D721Med (cell line): ENCODE measurements around the gene IL21R.

Experiments used
- DNase-seq: peaks from one replicate; pipeline ENCODE4 v3.0.0; 2011; ENCODE audit warnings: low spot score; ENCODE audit not compliant: insufficient read length
- FAIRE-seq: peaks from 2 replicates; lab custom pipeline; 2011; peaks lifted over from hg19 to GRCh38; lab: Jason Lieb, UNC
- TF ChIP-seq, protein P1 (sequence below): IDR thresholded peaks from 2 replicates; pipeline ENCODE4 v1.5.1; 2012; ENCODE audit warnings: mild to moderate bottlenecking, control low read depth; ENCODE audit not compliant: insufficient read depth; ENCODE audit errors: missing control alignments

Gene IL21R

DNA sequence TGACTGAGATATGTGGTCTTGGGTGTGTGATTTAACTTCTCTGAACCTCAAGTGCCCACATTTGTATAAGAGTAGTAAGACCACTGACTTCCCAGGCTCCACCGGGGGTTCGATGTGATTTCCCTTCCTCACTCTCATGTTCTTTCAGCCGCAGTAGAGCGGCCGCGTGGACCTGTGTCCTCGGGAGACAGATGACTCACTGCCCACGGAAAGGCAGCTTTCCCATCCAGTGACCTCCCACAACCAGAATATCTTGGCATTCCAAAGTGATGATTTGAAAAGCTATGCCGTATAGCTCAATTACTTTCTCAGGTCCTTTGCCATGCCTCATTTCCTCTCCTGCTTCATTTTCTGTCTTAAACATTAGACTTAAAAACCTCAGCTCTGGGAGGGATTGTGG, 73.6 kb downstream of the IL21R start:
- no peak for FAIRE-seq
- TF ChIP-seq, protein P1, sequence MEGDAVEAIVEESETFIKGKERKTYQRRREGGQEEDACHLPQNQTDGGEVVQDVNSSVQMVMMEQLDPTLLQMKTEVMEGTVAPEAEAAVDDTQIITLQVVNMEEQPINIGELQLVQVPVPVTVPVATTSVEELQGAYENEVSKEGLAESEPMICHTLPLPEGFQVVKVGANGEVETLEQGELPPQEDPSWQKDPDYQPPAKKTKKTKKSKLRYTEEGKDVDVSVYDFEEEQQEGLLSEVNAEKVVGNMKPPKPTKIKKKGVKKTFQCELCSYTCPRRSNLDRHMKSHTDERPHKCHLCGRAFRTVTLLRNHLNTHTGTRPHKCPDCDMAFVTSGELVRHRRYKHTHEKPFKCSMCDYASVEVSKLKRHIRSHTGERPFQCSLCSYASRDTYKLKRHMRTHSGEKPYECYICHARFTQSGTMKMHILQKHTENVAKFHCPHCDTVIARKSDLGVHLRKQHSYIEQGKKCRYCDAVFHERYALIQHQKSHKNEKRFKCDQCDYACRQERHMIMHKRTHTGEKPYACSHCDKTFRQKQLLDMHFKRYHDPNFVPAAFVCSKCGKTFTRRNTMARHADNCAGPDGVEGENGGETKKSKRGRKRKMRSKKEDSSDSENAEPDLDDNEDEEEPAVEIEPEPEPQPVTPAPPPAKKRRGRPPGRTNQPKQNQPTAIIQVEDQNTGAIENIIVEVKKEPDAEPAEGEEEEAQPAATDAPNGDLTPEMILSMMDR: no peak
- no peak for DNase-seq

DNA sequence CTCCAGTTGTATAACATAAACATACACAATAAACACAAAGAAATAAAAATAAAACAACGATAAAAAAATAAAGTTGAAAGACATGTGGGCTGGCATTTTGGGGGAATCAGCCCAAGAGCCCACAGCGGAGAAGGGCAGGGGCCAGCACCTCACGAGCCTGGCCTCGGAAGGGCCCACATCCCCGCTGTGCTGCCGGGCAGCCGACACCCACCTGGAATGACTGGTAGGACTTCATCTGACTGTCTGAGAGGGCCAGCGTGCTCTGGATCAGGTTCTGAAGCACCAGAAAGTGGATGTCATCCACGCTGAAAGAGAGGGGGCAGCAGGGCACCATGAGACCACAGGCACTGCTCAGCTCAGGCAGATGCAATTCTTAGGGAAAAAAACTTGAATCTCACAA, 74.3 kb downstream of the IL21R start:
- no peak for FAIRE-seq
- TF ChIP-seq, protein P1: no peak
- no peak for DNase-seq

DNA sequence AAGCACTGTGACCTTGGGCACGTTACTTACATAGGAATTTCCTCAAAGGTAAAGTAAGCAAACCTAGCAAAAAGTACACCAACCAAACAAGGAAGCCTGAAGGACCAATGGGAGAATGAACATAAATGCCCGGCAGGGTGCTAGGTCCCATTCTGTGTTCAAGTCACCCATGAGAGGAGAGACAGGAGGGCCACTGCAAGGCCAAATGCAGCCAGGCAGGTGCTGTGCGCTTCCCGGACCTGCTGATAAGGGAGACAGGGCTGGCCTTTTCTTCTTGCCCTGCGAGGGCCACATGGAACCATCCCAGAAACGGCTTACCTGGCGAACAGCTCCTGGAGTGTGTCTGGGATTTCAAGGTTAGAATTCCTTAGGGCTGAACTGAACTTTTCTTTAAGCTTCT, 78.8 kb downstream of the IL21R start:
- FAIRE-seq: no peak
- no peak for DNase-seq
- TF ChIP-seq, protein P1: no peak

DNA sequence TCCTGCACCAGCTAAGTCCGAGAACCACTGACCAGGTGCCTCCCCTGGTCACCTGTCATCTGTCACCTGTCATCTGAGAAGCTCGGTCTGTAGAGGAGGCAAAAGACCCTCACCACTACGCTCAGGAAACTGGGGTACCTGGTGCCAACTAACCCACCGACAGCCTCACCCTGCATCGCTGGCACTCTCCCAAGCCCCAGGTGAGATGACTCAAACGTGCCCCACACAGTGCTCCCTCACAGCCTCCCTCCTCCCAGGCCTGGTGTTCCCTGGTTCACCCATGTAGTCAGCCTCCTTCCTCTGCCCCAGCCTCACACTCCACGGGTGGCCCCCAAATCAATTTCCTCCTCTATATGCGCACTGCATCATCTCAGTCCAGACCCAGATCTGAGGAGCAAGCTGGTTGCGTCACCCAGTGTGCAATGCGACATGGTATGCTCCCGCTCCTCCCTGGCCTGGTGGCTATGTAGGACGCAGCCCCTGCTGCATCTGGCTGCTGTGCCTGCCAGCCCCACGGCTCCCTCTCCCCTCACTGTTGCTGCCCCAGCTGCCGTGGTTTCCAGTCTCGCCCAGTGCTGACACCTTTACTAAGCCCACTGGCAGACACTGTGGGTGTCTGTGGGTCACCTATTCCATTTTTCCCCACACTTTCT, 79.4 kb downstream of the IL21R start:
- DNase-seq: no peak
- no peak for FAIRE-seq
- TF ChIP-seq, protein P1: no peak

DNA sequence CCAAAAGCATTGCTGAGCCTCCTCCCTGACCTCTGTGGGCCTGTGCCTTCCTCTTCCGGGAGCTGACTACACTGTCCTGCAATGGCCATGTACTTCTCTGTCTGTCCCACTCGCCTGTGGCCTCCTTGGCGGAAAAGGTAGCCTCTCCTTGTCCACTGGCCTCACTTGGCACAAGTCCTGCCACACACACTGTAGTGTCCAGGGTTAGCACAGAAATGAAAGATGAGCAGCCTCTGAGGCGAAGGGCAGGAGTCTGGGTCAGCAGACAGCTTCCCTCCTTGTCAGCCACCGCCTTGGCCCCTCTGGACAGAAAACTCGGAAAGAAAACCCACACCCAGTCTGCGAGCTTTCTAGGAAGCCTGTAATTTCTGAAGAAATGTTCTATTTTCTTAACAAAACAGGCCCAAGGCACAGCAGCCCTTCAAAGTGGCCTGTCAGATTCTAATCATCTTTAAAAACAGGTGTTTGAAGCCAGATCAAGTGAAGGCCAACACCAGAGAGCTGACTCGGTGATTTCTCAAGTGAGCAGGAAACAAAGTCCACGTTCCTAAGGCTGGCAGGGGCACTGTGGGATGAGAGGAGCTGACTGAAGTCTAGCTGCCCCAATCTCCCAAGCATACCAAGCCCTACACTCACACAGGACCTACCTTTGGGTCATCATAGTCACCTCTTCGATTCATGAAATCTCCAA, 80.6 kb downstream of the IL21R start:
- TF ChIP-seq, protein P1: no peak
- DNase-seq (no peak), FAIRE-seq (no peak)

DNA sequence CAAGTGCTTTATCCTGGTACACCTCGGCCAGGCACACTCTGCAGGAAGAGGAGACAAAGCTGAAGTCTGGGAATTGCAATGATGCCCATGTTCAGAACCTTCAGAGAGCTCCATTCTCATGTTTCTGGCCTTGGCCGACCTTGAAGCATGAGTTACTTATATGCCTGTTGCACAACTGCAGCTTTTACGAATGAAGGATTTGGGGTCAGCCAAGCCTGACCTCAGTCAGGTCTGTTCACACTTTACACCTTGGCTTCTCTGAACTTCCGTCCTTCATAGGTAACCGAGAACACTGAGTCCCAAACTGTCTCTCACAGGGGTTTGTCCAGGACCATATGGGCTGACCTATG, 81.1 kb downstream of the IL21R start:
- TF ChIP-seq, protein P1: no peak
- DNase-seq (no peak), FAIRE-seq (no peak)

DNA sequence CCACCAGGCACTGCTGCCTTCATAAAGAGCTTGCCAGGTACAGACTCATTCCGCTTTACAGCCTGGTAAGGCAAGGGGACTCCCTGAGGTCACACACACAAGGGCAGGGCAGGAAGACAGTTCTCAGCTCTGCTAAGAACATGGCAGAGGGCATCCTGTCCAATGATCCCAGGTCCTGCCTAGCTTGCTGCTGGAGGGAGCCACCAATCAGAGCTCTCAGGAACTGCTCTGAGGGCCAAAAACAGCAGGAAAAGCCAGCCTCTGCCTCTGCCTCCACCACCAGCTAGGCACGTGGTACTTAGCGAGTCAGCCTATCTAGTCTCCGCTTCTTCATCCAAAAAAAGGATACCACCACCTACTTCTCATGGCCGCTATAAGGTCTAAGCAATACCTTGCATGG, 81.7 kb downstream of the IL21R start:
- FAIRE-seq: no peak
- DNase-seq: no peak
- TF ChIP-seq, protein P1: no peak
